K562 (cell line): ENCODE measurements around the gene PFKP. TPM values are rescaled to one million over a fixed set of nuclear protein-coding genes. Genes with fewer than 3 reads are reported as not detected.

ENCODE experiments used
- CBFA2T2 ChIP-seq: fragments of 450-650 bp; conservative IDR thresholded peaks from 2 replicates; pipeline ENCODE4 v1.6.1; 2017; ENCODE audit warnings: mild to moderate bottlenecking
- CEBPB ChIP-seq: fragments of 450-650 bp; IDR thresholded peaks from 2 replicates; pipeline ENCODE4 v1.6.1; 2016; ENCODE audit warnings: missing genetic modification characterization, missing compliant biosample characterization
- CHD1 ChIP-seq: fragments of 200-600 bp; sonication (generic); IDR thresholded peaks from one replicate; pipeline ENCODE4 v1.6.1; 2012; ENCODE audit warnings: mild to moderate bottlenecking, moderate library complexity, low read length, inconsistent platforms
- CTBP1 ChIP-seq: fragments of 450-650 bp; IDR thresholded peaks from 2 replicates; pipeline ENCODE4 v1.6.1; 2016; ENCODE audit warnings: borderline replicate concordance
- ETS2 ChIP-seq: IDR thresholded peaks from 2 replicates; pipeline ENCODE4 v1.6.1; 2016; ENCODE audit warnings: borderline replicate concordance, missing genetic modification characterization, mild to moderate bottlenecking, moderate library complexity, missing compliant biosample characterization; ENCODE audit not compliant: poor library complexity, severe bottlenecking
- ETV6 ChIP-seq, 3 experiments: fragments of 150-350 bp in 1 of 3; sonication (generic) in 1 of 3; formaldehyde crosslinking in 1 of 3; IDR thresholded peaks; 2 replicates each; pipeline versions ENCODE4 v1.6.1 to v1.8.0; 2014 to 2022; ENCODE audit warnings: borderline replicate concordance in 2 of 3, low read depth in 2 of 3, antibody characterized with exemption in 1 of 3, low read length in 1 of 3, mild to moderate bottlenecking in 1 of 3, missing genetic modification reagents in 1 of 3
- FOXO4 ChIP-seq: fragments of 450-650 bp; formaldehyde crosslinking; IDR thresholded peaks from 2 replicates; pipeline ENCODE4 v1.4.0; 2020; ENCODE audit warnings: mild to moderate bottlenecking, moderate library complexity
- HDAC3 ChIP-seq: fragments of 450-650 bp; IDR thresholded peaks from 2 replicates; pipeline ENCODE4 v1.6.1; 2018; ENCODE audit warnings: borderline replicate concordance, mild to moderate bottlenecking, moderate library complexity; ENCODE audit not compliant: partially characterized antibody
- HNRNPLL ChIP-seq: fragments of 200-400 bp; formaldehyde crosslinking; IDR thresholded peaks from 2 replicates; pipeline ENCODE4 v1.6.1; 2017; ENCODE audit warnings: low read length, low read depth, mild to moderate bottlenecking; ENCODE audit not compliant: poor library complexity, severe bottlenecking
- JUN ChIP-seq, 2 experiments: sonication (generic) in 1 of 2; formaldehyde crosslinking in 1 of 2; IDR thresholded peaks; 2 replicates each; pipeline versions ENCODE4 v1.6.1 to v1.8.0; 2012 to 2022; ENCODE audit warnings: borderline replicate concordance in 2 of 2, mild to moderate bottlenecking in 2 of 2, improper control_type of control experiment in 1 of 2, low read depth in 1 of 2, low read length in 1 of 2, missing genetic modification reagents in 1 of 2
- MED1 ChIP-seq: sonication (generic); formaldehyde crosslinking; IDR thresholded peaks from 2 replicates; pipeline ENCODE4 v1.8.1; 2023; ENCODE audit warnings: missing genetic modification reagents, borderline replicate concordance
- MTA2 ChIP-seq: fragments of 450-650 bp; IDR thresholded peaks from 2 replicates; pipeline ENCODE4 v1.6.1; 2016; ENCODE audit warnings: low read depth
- NONO ChIP-seq, 2 experiments: fragments of 200-400 bp in 1 of 2; fragments of 450-650 bp in 1 of 2; formaldehyde crosslinking in 1 of 2; IDR thresholded peaks; 2 replicates each; pipeline ENCODE4 v1.6.1; 2017; ENCODE audit warnings: low read depth in 2 of 2, mild to moderate bottlenecking in 2 of 2, moderate library complexity in 2 of 2, low read length in 1 of 2
- NR3C1 ChIP-seq: sonication (generic); formaldehyde crosslinking; IDR thresholded peaks from 2 replicates; pipeline ENCODE4 v1.8.1; 2022; ENCODE audit warnings: missing genetic modification reagents
- NUFIP1 ChIP-seq: fragments of 450-650 bp; IDR thresholded peaks from 2 replicates; pipeline ENCODE4 v1.6.1; 2018; ENCODE audit not compliant: partially characterized antibody
- PRMT5 ChIP-seq: sonication (generic); formaldehyde crosslinking; IDR thresholded peaks from 2 replicates; pipeline ENCODE4 v1.5.0; 2020; ENCODE audit warnings: missing genetic modification reagents
- PTRF ChIP-seq: fragments of 450-650 bp; IDR thresholded peaks from 2 replicates; pipeline ENCODE4 v1.6.1; 2016; ENCODE audit warnings: mild to moderate bottlenecking, missing genetic modification characterization, missing compliant biosample characterization
- RBM22 ChIP-seq: fragments of 200-400 bp; formaldehyde crosslinking; IDR thresholded peaks from 2 replicates; pipeline ENCODE4 v1.6.1; 2018; ENCODE audit warnings: low read length, low read depth; ENCODE audit not compliant: poor library complexity, severe bottlenecking
- SREBF1 ChIP-seq: fragments of 150-350 bp; IDR thresholded peaks from 2 replicates; pipeline ENCODE4 v1.6.1; 2014; ENCODE audit warnings: antibody characterized with exemption, low read depth, low read length, borderline replicate concordance
- TAF1 ChIP-seq: IDR thresholded peaks from 2 replicates; pipeline ENCODE4 v1.6.1; 2011; ENCODE audit warnings: mild to moderate bottlenecking, low read length, moderate library complexity; ENCODE audit not compliant: insufficient read depth, control insufficient read depth, severe bottlenecking; ENCODE audit errors: extremely low read depth
- TAL1 ChIP-seq: fragments of 450-650 bp; IDR thresholded peaks from 2 replicates; pipeline ENCODE4 v1.6.1; 2016; ENCODE audit warnings: mild to moderate bottlenecking
- TGIF2 ChIP-seq: sonication (generic); formaldehyde crosslinking; IDR thresholded peaks from 2 replicates; pipeline ENCODE4 v1.8.1; 2022; ENCODE audit warnings: mild to moderate bottlenecking, missing genetic modification reagents, moderate library complexity
- THAP12 ChIP-seq: fragments of 250-450 bp; sonication (Bioruptor Pico); IDR thresholded peaks from 2 replicates; pipeline ENCODE4 v1.9.0; 2021; ENCODE audit warnings: mild to moderate bottlenecking, inconsistent platforms
- ZNF121 ChIP-seq: sonication (generic); formaldehyde crosslinking; conservative IDR thresholded peaks from 2 replicates; pipeline ENCODE4 v1.8.0; 2022; ENCODE audit warnings: missing genetic modification reagents
- ZNF24 ChIP-seq: fragments of 450-650 bp; IDR thresholded peaks from 2 replicates; pipeline ENCODE4 v1.6.1; 2016
- ZNF431 ChIP-seq: sonication (generic); formaldehyde crosslinking; IDR thresholded peaks from 2 replicates; pipeline ENCODE4 v1.8.0; 2022; ENCODE audit warnings: mild to moderate bottlenecking, missing genetic modification reagents
- ZSCAN32 ChIP-seq: fragments of 450-650 bp; formaldehyde crosslinking; IDR thresholded peaks from 2 replicates; pipeline ENCODE4 v1.4.0; 2020; ENCODE audit warnings: mild to moderate bottlenecking, moderate library complexity
- polyA plus RNA-seq, 8 experiments: library from polyadenylated mRNA; depleted of rRNA in 4 of 8; stranded (reverse) in 5 of 8; unstranded in 3 of 8; fragments of >200 nt; fragmentation: Nextera tagmentation in 2 of 8; fragmentation: Illumina TruSeq in 1 of 8; extraction: Ambion mirVana in 2 of 8; extraction: Trizol in 1 of 8; gene quantifications; 2 replicates each; pipeline versions ENCODE4 v1.2.1 to v1.2.3, GENCODE V29; 2011 to 2014; ENCODE audit warnings: inconsistent platforms in 1 of 8, missing spikeins in 1 of 8
- total RNA-seq, 7 experiments: library from RNA; depleted of rRNA in 6 of 7; stranded (reverse); fragments of >200 nt in 6 of 7; fragmentation: Illumina TruSeq in 2 of 7; extraction: Trizol in 2 of 7; gene quantifications; 2 replicates each; pipeline versions ENCODE4 v1.2.1 to v1.2.3, GENCODE V29; 2011 to 2021; ENCODE audit warnings: low replicate concordance in 1 of 7

The PFKP gene
- total and polyA plus RNA-seq, 9 of the 15 experiments (the other 6 are each of a cell fraction or from before 2014, with no cell fraction given) = 23.5 to 116 (median 62.1) TPM

GRCh38 chr10:3094609-3095036 lies 27.3 kb downstream of the PFKP start (continued):
- peak; percentile 63 for TF ChIP-seq CBFA2T2
- no peak for TF ChIP-seq ETS2 (tag)
- TF ChIP-seq NR3C1 (CRISPR knock-in tag) = no peak
- TF ChIP-seq MED1 (CRISPR knock-in tag) = no peak
- TF ChIP-seq NONO (IDR thresholded peaks at IDR 0.05; ENCODE audit: low read depth in 2 of 2, low read length in 1 of 2) = no peak
- no peak for TF ChIP-seq TAF1
- TF ChIP-seq FOXO4 (CRISPR knock-in tag) = no peak
- TF ChIP-seq ZNF431 (CRISPR knock-in tag) = no peak
- no peak for TF ChIP-seq CHD1
- TF ChIP-seq TGIF2 (CRISPR knock-in tag) = no peak
- no peak for TF ChIP-seq THAP12 (CRISPR knock-in tag)
- no peak for TF ChIP-seq ZNF121 (CRISPR knock-in tag)
- TF ChIP-seq TAL1 = peak; percentile 56; the same call in 1 of the 2 replicates
- TF ChIP-seq SREBF1 = no peak
- no peak for TF ChIP-seq NUFIP1
- TF ChIP-seq PTRF = no peak
- no peak; the same call in 1 of the 2 replicates for TF ChIP-seq CTBP1
- no peak for TF ChIP-seq HNRNPLL
- no peak for TF ChIP-seq ETV6 (IDR thresholded peaks at IDR 0.05; ENCODE audit: borderline replicate concordance in 1 of 2, low read depth in 2 of 2, low read length in 1 of 2)
- no peak for TF ChIP-seq ETV6 (CRISPR knock-in tag; IDR thresholded peaks at IDR 0.05; ENCODE audit: borderline replicate concordance)
- TF ChIP-seq RBM22 = no peak
- no peak for TF ChIP-seq ZSCAN32 (CRISPR knock-in tag)
- TF ChIP-seq HDAC3 = no peak
- no peak for TF ChIP-seq ZNF24
- TF ChIP-seq MTA2 = 0 out of 2 replicates have a peak, but pooled peaks have one; percentile 10
- no peak for TF ChIP-seq JUN (IDR thresholded peaks at IDR 0.05; ENCODE audit: borderline replicate concordance, low read depth, low read length)
- no peak for TF ChIP-seq JUN (CRISPR knock-in tag; IDR thresholded peaks at IDR 0.05; ENCODE audit: borderline replicate concordance)
- TF ChIP-seq CEBPB (tag) = no peak
- TF ChIP-seq PRMT5 = no peak
